ENCODE results near the gene KCNN4. TPM values are rescaled to one million over a fixed set of nuclear protein-coding genes. Genes with fewer than 3 reads are reported as not detected.

KCNN4 gene
- total RNA-seq, 1 donor from 2014 or later, result 185 TPM

- no peak overlapping the region for H3K27ac Mint-ChIP-seq
- H3K27me3 Mint-ChIP-seq (ENCODE audit: insufficient read depth), result no peaks in the 10 kb centered on the region
- peaks cover 15% of the 10 kb centered on the region for H3K36me3 Mint-ChIP-seq (ENCODE audit: low read depth)
- H3K4me3 Mint-ChIP-seq, result no peak overlapping the region
- intact Hi-C loops (cut with micrococcal nuclease), result loop anchor here (10.0 kb wide), 1 partner anchor 172 kb away; no protein-coding TSS in a partner anchor
- no peak for DNase-seq (ENCODE audit: low spot score)
- peaks cover 4% of the 10 kb centered on the region for H3K4me1 Mint-ChIP-seq (ENCODE audit: low read depth)
- H3K9me3 Mint-ChIP-seq, result no peaks in the 10 kb centered on the region
Measured at GRCh38 chr19:43726736-43727592, 53.8 kb downstream of the KCNN4 start.

- H3K36me3 Mint-ChIP-seq (ENCODE audit: low read depth), result peaks cover 13% of the 10 kb centered on the region
- no peak overlapping the region for H3K27ac Mint-ChIP-seq
- no peak overlapping the region for H3K4me3 Mint-ChIP-seq
- H3K27me3 Mint-ChIP-seq (ENCODE audit: insufficient read depth), result no peaks in the 10 kb centered on the region
- no peaks in the 10 kb centered on the region for H3K9me3 Mint-ChIP-seq
- H3K4me1 Mint-ChIP-seq (ENCODE audit: low read depth), result peaks cover 4% of the 10 kb centered on the region
- intact Hi-C loops (cut with micrococcal nuclease), result loop anchor here (10.0 kb wide), 1 partner anchor 171 kb away; no protein-coding TSS in a partner anchor
- DNase-seq (ENCODE audit: low spot score), result no peak
Measured at GRCh38 chr19:43725468-43725867, 55.3 kb downstream of the KCNN4 start.

- no peaks in the 10 kb centered on the region for H3K27me3 Mint-ChIP-seq (ENCODE audit: insufficient read depth)
- H3K27ac Mint-ChIP-seq, result no peak overlapping the region
- intact Hi-C loops (cut with micrococcal nuclease), result loop anchor here (10.0 kb wide), 1 partner anchor 170 kb away; no protein-coding TSS in a partner anchor
- H3K36me3 Mint-ChIP-seq (ENCODE audit: low read depth), result peaks cover 10% of the 10 kb centered on the region
- H3K4me3 Mint-ChIP-seq, result no peak overlapping the region
- peaks cover 4% of the 10 kb centered on the region for H3K4me1 Mint-ChIP-seq (ENCODE audit: low read depth)
- no peak for DNase-seq (ENCODE audit: low spot score)
- H3K9me3 Mint-ChIP-seq, result no peaks in the 10 kb centered on the region
Measured at GRCh38 chr19:43724896-43725295, 55.9 kb downstream of the KCNN4 start.

- no peak overlapping the region for H3K4me3 Mint-ChIP-seq
- H3K27me3 Mint-ChIP-seq (ENCODE audit: insufficient read depth), result no peaks in the 10 kb centered on the region
- intact Hi-C loops (cut with micrococcal nuclease), result loop anchor here (2.0 to 10.0 kb wide), 2 partner anchors 55 to 169 kb away; no protein-coding TSS in a partner anchor
- peaks cover 4% of the 10 kb centered on the region for H3K4me1 Mint-ChIP-seq (ENCODE audit: low read depth)
- H3K36me3 Mint-ChIP-seq (ENCODE audit: low read depth), result peaks cover 4% of the 10 kb centered on the region
- H3K9me3 Mint-ChIP-seq, result no peaks in the 10 kb centered on the region
- no peak for DNase-seq (ENCODE audit: low spot score)
- no peak overlapping the region for H3K27ac Mint-ChIP-seq
Measured at GRCh38 chr19:43723588-43723987, 57.2 kb downstream of the KCNN4 start.

DNA sequence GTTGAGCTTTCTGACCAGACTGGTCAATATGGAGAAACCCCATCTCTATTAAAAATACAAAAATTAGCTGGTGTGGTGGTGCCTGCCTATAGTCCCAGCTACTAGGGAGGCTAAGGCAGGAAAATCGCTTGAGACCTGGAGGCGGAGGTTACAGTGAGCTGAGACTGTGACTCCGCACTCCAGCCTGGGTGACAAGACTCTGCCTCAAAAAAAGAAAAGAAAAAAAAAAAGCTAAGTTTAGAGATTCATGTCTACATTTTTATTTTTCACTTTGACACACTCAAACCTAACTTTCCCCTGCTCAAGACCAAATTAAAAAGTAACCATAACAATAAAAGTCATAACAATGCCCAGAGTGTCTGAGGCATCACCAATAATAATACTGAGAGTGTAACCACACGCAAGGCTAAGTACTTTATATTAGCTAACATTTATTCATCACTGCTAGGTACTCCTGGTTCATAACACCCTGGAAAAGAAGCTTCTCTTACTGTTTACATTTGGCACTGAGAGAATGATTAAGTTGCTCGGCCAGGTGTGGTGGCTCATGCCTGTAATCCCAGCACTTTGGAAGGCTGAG lies 59.2 kb downstream of the KCNN4 start:
- Mint-ChIP-seq H3K9me3 (no peaks in the 10 kb centered on the region), H3K4me3 (no peak overlapping the region), H3K4me1 (ENCODE audit: low read depth) (peaks cover 4% of the 10 kb centered on the region), H3K36me3 (ENCODE audit: low read depth) (no peaks in the 10 kb centered on the region), H3K27me3 (ENCODE audit: insufficient read depth) (no peaks in the 10 kb centered on the region), H3K27ac (no peak overlapping the region)
- no peak for DNase-seq (ENCODE audit: low spot score)
- intact Hi-C loops (cut with micrococcal nuclease), result loop anchor here (2.0 to 10.0 kb wide), 2 partner anchors 53 to 167 kb away; no protein-coding TSS in a partner anchor

GRCh38 chr19:43720936-43721335 lies 59.8 kb downstream of the KCNN4 start:
- Mint-ChIP-seq H3K27me3 (ENCODE audit: insufficient read depth) (no peaks in the 10 kb centered on the region), H3K9me3 (no peaks in the 10 kb centered on the region), H3K4me3 (no peak overlapping the region), H3K4me1 (ENCODE audit: low read depth) (peaks cover 4% of the 10 kb centered on the region), H3K36me3 (ENCODE audit: low read depth) (no peaks in the 10 kb centered on the region), H3K27ac (no peak overlapping the region)
- DNase-seq (ENCODE audit: low spot score), result no peak
- intact Hi-C loops (cut with micrococcal nuclease), result loop anchor here (10.0 kb wide), 1 partner anchor 166 kb away; no protein-coding TSS in a partner anchor

DNA sequence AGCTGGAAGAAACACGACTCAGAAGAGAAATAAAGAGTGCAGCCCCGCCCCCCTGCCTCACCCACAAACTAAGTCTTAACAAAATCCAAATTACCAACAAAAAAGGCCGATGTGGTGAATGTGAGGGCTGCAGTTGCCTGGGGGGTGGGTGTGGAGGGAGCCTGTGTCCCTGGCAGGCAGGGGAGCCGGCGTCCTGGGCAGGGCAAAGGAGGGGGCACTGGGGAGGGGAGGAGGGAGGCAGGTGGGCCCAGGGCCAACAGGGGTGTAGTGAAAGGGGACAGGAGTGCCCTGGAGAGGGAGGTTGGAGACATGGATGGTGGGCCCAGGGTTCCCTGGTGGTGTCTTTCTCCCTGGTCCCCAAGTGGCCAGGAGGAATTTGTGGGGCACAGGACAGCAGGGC lies 60.9 kb downstream of the KCNN4 start:
- DNase-seq (ENCODE audit: low spot score), result no peak
- no peaks in the 10 kb centered on the region for H3K36me3 Mint-ChIP-seq (ENCODE audit: low read depth)
- no peaks in the 10 kb centered on the region for H3K4me1 Mint-ChIP-seq (ENCODE audit: low read depth)
- H3K27me3 Mint-ChIP-seq (ENCODE audit: insufficient read depth), result no peaks in the 10 kb centered on the region
- H3K4me3 Mint-ChIP-seq, result no peak overlapping the region
- peak overlapping the region; percentile 23 for H3K27ac Mint-ChIP-seq
- H3K9me3 Mint-ChIP-seq, result no peaks in the 10 kb centered on the region
- intact Hi-C loops (cut with micrococcal nuclease), result loop anchor here (10.0 kb wide), 1 partner anchor 165 kb away; no protein-coding TSS in a partner anchor

GRCh38 chr19:43719378-43719868 lies 61.4 kb downstream of the KCNN4 start:
- intact Hi-C loops (cut with micrococcal nuclease), result no loop called here
- Mint-ChIP-seq H3K4me1 (ENCODE audit: low read depth) (no peaks in the 10 kb centered on the region), H3K4me3 (no peak overlapping the region), H3K9me3 (no peaks in the 10 kb centered on the region), H3K36me3 (ENCODE audit: low read depth) (no peaks in the 10 kb centered on the region), H3K27ac (peak overlapping the region; percentile 23), H3K27me3 (ENCODE audit: insufficient read depth) (no peaks in the 10 kb centered on the region)
- no peak for DNase-seq (ENCODE audit: low spot score)

DNA sequence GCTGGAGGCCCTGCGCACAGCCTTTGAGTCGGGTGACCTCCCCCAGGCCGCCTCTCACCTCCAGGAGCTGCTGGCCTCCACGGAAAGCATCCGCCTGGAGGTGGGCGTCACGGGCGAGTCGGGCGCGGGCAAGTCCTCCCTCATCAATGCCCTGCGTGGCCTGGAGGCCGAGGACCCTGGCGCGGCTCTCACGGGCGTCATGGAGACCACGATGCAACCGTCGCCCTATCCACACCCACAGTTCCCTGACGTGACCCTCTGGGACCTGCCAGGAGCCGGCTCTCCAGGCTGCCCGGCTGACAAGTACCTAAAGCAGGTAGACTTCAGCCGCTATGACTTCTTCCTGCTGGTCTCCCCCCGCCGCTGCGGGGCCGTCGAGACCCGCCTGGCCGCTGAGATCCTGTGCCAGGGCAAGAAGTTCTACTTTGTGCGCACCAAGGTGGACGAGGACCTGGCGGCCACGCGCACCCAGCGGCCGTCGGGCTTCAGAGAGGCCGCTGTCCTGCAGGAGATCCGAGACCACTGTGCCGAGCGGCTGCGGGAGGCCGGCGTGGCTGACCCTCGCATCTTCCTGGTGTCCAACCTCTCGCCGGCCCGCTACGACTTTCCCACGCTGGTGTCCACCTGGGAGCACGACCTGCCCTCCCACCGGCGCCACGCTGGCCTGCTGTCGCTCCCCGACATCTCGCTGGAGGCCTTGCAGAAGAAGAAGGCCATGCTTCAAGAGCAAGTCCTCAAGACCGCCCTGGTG lies 62.0 kb downstream of the KCNN4 start:
- H3K36me3 Mint-ChIP-seq (ENCODE audit: low read depth), result no peaks in the 10 kb centered on the region
- DNase-seq (ENCODE audit: low spot score), result no peak
- no peak overlapping the region for H3K27ac Mint-ChIP-seq
- no peaks in the 10 kb centered on the region for H3K27me3 Mint-ChIP-seq (ENCODE audit: insufficient read depth)
- no peaks in the 10 kb centered on the region for H3K9me3 Mint-ChIP-seq
- intact Hi-C loops (cut with micrococcal nuclease), result no loop called here
- H3K4me1 Mint-ChIP-seq (ENCODE audit: low read depth), result no peaks in the 10 kb centered on the region
- no peak overlapping the region for H3K4me3 Mint-ChIP-seq

Other genes with a start within 250 kb of the KCNN4 start
- 1.4 and 2.6 TPM in 2 replicates for gene ZNF575, start 247.8 kb downstream of the KCNN4 start, total RNA-seq
- 27.4 and 28.7 TPM in 2 replicates for gene XRCC1, start 205.4 kb downstream of the KCNN4 start, total RNA-seq
- 4.9 and 5.7 TPM in 2 replicates for gene PINLYP, start 205.2 kb downstream of the KCNN4 start, total RNA-seq
- gene IRGQ, start 184.8 kb downstream of the KCNN4 start, total RNA-seq, result 33.5 and 34.9 TPM in 2 replicates
- gene ZNF576, start 184.4 kb downstream of the KCNN4 start, total RNA-seq, result 17.3 and 18.6 TPM in 2 replicates
- 0.10 and 0.13 TPM in 2 replicates for gene SRRM5, start 168.9 kb downstream of the KCNN4 start, total RNA-seq
- 17.9 and 20.3 TPM in 2 replicates for gene ZNF428, start 161.3 kb downstream of the KCNN4 start, total RNA-seq
- 0.32 and 0.39 TPM in 2 replicates for gene CADM4, start 141.1 kb downstream of the KCNN4 start, total RNA-seq
- 10.9 and 12.1 TPM in 2 replicates for gene PLAUR, start 110.8 kb downstream of the KCNN4 start, total RNA-seq
- not detected in 2 replicates for gene IRGC, start 64.9 kb downstream of the KCNN4 start, total RNA-seq
- 86.6 and 89.2 TPM in 2 replicates for gene SMG9, start 26.0 kb downstream of the KCNN4 start, total RNA-seq
- gene LYPD5, start 21.5 kb upstream of the KCNN4 start, total RNA-seq, result 0.29 TPM in 1 of 2 replicates, not detected in the other
- 4.0 and 4.8 TPM in 2 replicates for gene ZNF283, start 46.3 kb upstream of the KCNN4 start, total RNA-seq
- gene ZNF404, start 103.0 kb upstream of the KCNN4 start, total RNA-seq, result 0.59 and 0.60 TPM in 2 replicates
- 11.5 and 13.1 TPM in 2 replicates for gene ZNF45, start 154.3 kb upstream of the KCNN4 start, total RNA-seq
- 0.56 and 0.75 TPM in 2 replicates for gene ZNF221, start 170.3 kb upstream of the KCNN4 start, total RNA-seq
- 5.2 and 6.5 TPM in 2 replicates for gene ZNF155, start 203.2 kb upstream of the KCNN4 start, total RNA-seq
- 4.0 and 4.3 TPM in 2 replicates for gene ZNF230, start 222.0 kb upstream of the KCNN4 start, total RNA-seq
- gene ZNF222, start 244.4 kb upstream of the KCNN4 start, total RNA-seq, result 1.2 and 1.5 TPM in 2 replicates